Neuronal stem cell (in vitro differentiated cells): ENCODE data around the gene NFATC2.

ENCODE experiments used
- DNase-seq: peaks from one replicate; pipeline ENCODE4 v3.0.0-alpha.2; 2013; ENCODE audit warnings: low spot score
- H2AFZ ChIP-seq: one replicate; pipeline ENCODE4 v1.6.1; 2013; ENCODE audit warnings: mild to moderate bottlenecking, low read length, inconsistent platforms
- H2AK5ac ChIP-seq: 2 replicates; pipeline ENCODE4 v1.6.1; 2013; ENCODE audit warnings: low read depth, mild to moderate bottlenecking, inconsistent platforms, low read length, moderate library complexity, mixed read lengths
- H2BK120ac ChIP-seq: 2 replicates; pipeline ENCODE4 v1.6.1; 2013; ENCODE audit warnings: low read depth, mild to moderate bottlenecking, inconsistent platforms, low read length, moderate library complexity, mixed read lengths
- H2BK12ac ChIP-seq: one replicate; pipeline ENCODE4 v1.6.1; 2013; ENCODE audit warnings: low read length, inconsistent platforms
- H2BK15ac ChIP-seq: 2 replicates; pipeline ENCODE4 v1.6.1; 2013; ENCODE audit warnings: mild to moderate bottlenecking, low read length, inconsistent platforms, mixed read lengths
- H2BK5ac ChIP-seq: one replicate; pipeline ENCODE4 v1.6.1; 2013; ENCODE audit warnings: inconsistent platforms, mild to moderate bottlenecking, low read length, moderate library complexity
- H3K14ac ChIP-seq: one replicate; pipeline ENCODE4 v1.6.1; 2013; ENCODE audit warnings: low read length, inconsistent platforms
- H3K18ac ChIP-seq: 2 replicates; pipeline ENCODE4 v1.6.1; 2013; ENCODE audit warnings: low read length, inconsistent platforms
- H3K23ac ChIP-seq: 2 replicates; pipeline ENCODE4 v1.6.1; 2013; ENCODE audit warnings: low read depth, mild to moderate bottlenecking, mixed read lengths, low read length, inconsistent platforms; ENCODE audit not compliant: poor library complexity
- H3K27ac ChIP-seq: replicated peaks from 3 replicates; pipeline ENCODE4 v1.5.1; 2013; ENCODE audit warnings: low read length, inconsistent platforms
- H3K27me3 ChIP-seq, 3 experiments: 2 replicates each; pipeline ENCODE4 v1.6.1; 2013; ENCODE audit warnings: low read length in 3 of 3, mild to moderate bottlenecking in 2 of 3, inconsistent platforms in 1 of 3, low read depth in 1 of 3, mixed read lengths in 1 of 3, moderate library complexity in 1 of 3; ENCODE audit not compliant: control insufficient read depth in 3 of 3, insufficient read depth in 3 of 3
- H3K36me3 ChIP-seq, 2 donors: replicated peaks in 1 of 2; 2 replicates each; pipeline ENCODE4 v1.6.1; 2013; ENCODE audit warnings: low read length in 2 of 2; ENCODE audit not compliant: control insufficient read depth in 2 of 2, insufficient read depth in 2 of 2
- H3K4ac ChIP-seq: 2 replicates; pipeline ENCODE4 v1.6.1; 2013; ENCODE audit warnings: inconsistent platforms, mild to moderate bottlenecking, low read length, moderate library complexity
- H3K4me1 ChIP-seq, 2 donors: 1 replicate in 1 of 2; 2 replicates in 1 of 2; pipeline ENCODE4 v1.6.1; 2013; ENCODE audit warnings: low read length in 2 of 2, low read depth in 1 of 2; ENCODE audit not compliant: control insufficient read depth in 2 of 2, insufficient read depth in 1 of 2
- H3K4me2 ChIP-seq: one replicate; pipeline ENCODE4 v1.6.1; 2013; ENCODE audit warnings: mild to moderate bottlenecking, low read length, inconsistent platforms; ENCODE audit not compliant: insufficient read depth, poor library complexity, severe bottlenecking
- H3K4me3 ChIP-seq, 2 donors: 2 replicates each; pipeline ENCODE4 v1.5.1; 2013; ENCODE audit warnings: low read length in 2 of 2, mild to moderate bottlenecking in 2 of 2, inconsistent platforms in 1 of 2, moderate library complexity in 1 of 2
- H3K79me1 ChIP-seq: one replicate; pipeline ENCODE4 v1.6.1; 2013; ENCODE audit warnings: low read depth, mild to moderate bottlenecking, inconsistent platforms, low read length, moderate library complexity
- H3K9ac ChIP-seq: one replicate; pipeline ENCODE4 v1.6.1; 2013; ENCODE audit warnings: mild to moderate bottlenecking, low read depth, low read length, inconsistent platforms; ENCODE audit not compliant: poor library complexity
- H3K9me3 ChIP-seq, 2 donors: replicated peaks in 1 of 2; 2 replicates each; pipeline versions ENCODE3 to v1.6.1; 2013; ENCODE audit warnings: low read length in 2 of 2, mild to moderate bottlenecking in 2 of 2, inconsistent platforms in 1 of 2, low read depth in 1 of 2, mixed read lengths in 1 of 2, moderate library complexity in 1 of 2; ENCODE audit not compliant: control insufficient read depth in 2 of 2, insufficient read depth in 1 of 2
- H4K8ac ChIP-seq: one replicate; pipeline ENCODE4 v1.6.1; 2013; ENCODE audit warnings: low read depth, mild to moderate bottlenecking, inconsistent platforms, low read length, moderate library complexity
- H4K91ac ChIP-seq: one replicate; pipeline ENCODE4 v1.6.1; 2013; ENCODE audit warnings: low read length, low read depth, mild to moderate bottlenecking, inconsistent platforms; ENCODE audit not compliant: poor library complexity
- WGBS, 2 donors: extraction: QIAGEN DNeasy Blood & Tissue Kit; methylation state at CpG; one replicate each; pipeline ENCODE4 v1.1.7; 2013; ENCODE audit warnings: missing lambda C conversion rate in 2 of 2, mixed read lengths in 1 of 2; ENCODE audit not compliant: insufficient read length in 2 of 2, insufficient replicate concordance in 1 of 2; ENCODE audit errors: extremely low coverage in 2 of 2; 5-methylcytosine and 5-hydroxymethylcytosine counted together

NFATC2 gene

DNA sequence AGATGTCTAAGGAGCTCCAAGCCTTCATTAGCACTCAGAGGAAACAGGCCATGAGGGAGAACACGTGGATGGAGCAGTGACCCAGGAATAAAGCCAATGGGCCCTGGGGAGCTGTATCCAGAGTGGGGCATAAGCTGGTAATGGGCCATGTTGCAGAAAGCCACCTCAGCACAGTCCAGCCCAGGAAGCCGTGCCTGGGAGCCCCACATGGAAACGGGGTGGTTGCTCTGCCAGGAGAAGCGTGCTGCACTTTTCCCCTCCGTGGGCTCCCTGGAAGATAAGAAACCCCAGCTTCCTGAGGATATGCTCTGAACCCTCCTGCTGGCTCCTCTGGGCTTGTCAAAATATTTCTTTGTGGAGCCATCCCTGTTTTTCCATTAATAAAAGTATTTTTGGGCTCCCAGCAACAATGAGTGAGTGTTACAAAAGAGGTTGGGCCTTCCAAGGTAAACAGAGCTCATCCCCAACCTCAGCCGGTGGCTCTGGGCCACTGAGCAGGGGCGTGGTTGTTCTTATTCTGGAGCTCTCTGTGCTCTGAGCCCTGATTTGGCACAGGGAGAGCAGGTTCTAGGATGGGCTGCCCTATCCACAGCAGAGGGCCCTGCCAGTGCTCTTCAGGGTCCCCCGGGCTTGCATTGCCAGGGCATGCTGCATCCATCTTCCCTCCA, 31.2 kb upstream of the NFATC2 start:
- WGBS, 2 donors: no CpG with 5 or more reads among the region's 8 CpGs
- no peak for DNase-seq

DNA sequence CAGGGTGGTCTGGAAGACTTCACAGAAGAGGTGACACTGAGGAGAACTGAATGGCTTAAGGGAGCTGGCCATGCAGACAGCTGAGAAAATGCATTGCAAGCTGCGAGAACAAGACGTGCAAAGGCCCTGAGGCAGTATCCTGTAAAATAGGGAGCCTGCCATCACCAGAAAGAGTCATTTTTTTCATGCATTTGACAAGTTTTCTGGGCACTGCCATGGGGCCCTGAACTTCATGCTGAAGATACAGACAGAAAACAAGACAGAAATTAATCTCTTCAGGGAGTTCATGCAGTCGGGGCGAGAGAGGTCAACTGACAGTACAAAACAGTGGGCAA, 28.9 kb upstream of the NFATC2 start:
- Histone ChIP-seq H3K4ac (no peak overlapping the region), H3K36me3 (no peaks in the 10 kb centered on the region), H3K18ac (no peak overlapping the region), H3K79me1 (no peaks in the 10 kb centered on the region), H2BK120ac (no peak overlapping the region), H3K4me1 (no peaks in the 10 kb centered on the region), H4K91ac (no peak overlapping the region), H3K4me3 (no peak overlapping the region), H2BK5ac (no peak overlapping the region), H2BK12ac (no peak overlapping the region), H3K9me3 (peaks cover 0 to 7% of the 10 kb centered on the region in 2 donors), H3K9ac (no peak overlapping the region), H2AK5ac (no peak overlapping the region), H3K4me2 (no peak overlapping the region), H3K23ac (no peak overlapping the region), H2AFZ (no peak overlapping the region), H3K14ac (no peak overlapping the region), H3K27me3 (peaks cover 0 to 6% (median 0%) of the 10 kb centered on the region in 3 experiments), H4K8ac (no peak overlapping the region), H2BK15ac (no peak overlapping the region), H3K27ac (no peak overlapping the region)
- DNase-seq: no peak
- no CpG with 5 or more reads among the region's 4 CpGs for WGBS, 2 donors

More for the DNA sequence above, 31.2 kb upstream of the NFATC2 start:
- Histone ChIP-seq H3K18ac (no peak overlapping the region), H3K9ac (no peak overlapping the region), H3K23ac (no peak overlapping the region), H3K36me3 (no peaks in the 10 kb centered on the region), H3K9me3 (peaks cover 0 to 7% of the 10 kb centered on the region in 2 donors), H2BK5ac (no peak overlapping the region), H3K27ac (no peak overlapping the region), H2BK15ac (no peak overlapping the region), H3K14ac (no peak overlapping the region), H2AK5ac (no peak overlapping the region), H3K27me3 (peaks cover 0 to 6% (median 0%) of the 10 kb centered on the region in 3 experiments), H2BK12ac (no peak overlapping the region), H3K4ac (no peak overlapping the region), H3K4me1 (no peaks in the 10 kb centered on the region), H3K79me1 (no peaks in the 10 kb centered on the region), H3K4me2 (no peak overlapping the region), H3K4me3 (no peak overlapping the region), H2BK120ac (no peak overlapping the region), H4K8ac (no peak overlapping the region), H2AFZ (no peak overlapping the region), H4K91ac (no peak overlapping the region)

DNA sequence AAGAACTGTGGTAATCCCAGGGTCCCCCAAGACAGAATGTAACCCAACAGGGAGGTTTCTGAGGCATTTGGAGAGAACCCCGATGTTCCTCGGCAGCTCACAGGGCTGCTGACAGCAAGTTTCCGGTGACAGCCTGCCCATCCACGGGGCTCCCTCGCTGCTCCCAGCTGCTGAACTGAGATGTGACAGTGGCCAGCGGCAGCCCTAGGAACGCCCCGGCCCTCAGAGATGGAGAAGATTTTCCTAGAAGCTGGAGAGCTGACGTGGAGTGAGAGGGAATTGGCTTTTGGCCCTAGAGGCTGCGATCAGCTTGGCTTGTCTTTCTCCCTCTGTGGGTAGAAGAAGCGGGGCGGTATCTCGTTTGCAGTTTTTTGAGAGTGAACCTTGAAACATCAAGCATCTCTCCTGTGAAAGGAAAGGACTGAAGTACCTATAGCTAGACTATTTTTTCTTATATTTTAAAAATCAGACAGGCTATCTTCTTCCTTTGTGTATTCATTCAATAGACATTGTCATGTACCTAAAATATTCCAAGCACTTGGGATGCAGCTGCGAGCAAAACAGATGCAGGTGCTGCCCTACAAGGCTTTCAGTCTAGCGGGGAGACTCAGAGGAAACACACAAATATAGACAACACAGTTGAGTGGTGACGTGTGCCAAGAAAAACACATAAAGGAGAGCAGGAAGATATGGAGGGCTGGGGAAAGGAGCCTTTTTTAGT, 28.4 kb upstream of the NFATC2 start:
- no peaks in the 10 kb centered on the region for H3K4me1 ChIP-seq
- no peak overlapping the region for H3K4me2 ChIP-seq
- no peak overlapping the region for H2AK5ac ChIP-seq
- H2AFZ ChIP-seq: peak overlapping the region; percentile 36
- H3K14ac ChIP-seq: no peak overlapping the region
- H2BK12ac ChIP-seq: no peak overlapping the region
- no peak overlapping the region for H2BK5ac ChIP-seq
- H2BK15ac ChIP-seq: peak overlapping the region; percentile 10
- H3K4ac ChIP-seq: no peak overlapping the region
- no peaks in the 10 kb centered on the region for H3K36me3 ChIP-seq
- peak overlapping the region; percentile 27 for H2BK120ac ChIP-seq
- no peaks in the 10 kb centered on the region for H3K79me1 ChIP-seq
- H3K27me3 ChIP-seq: peaks cover 0 to 9% (median 0%) of the 10 kb centered on the region in 3 experiments
- DNase-seq: no peak
- H3K23ac ChIP-seq: no peak overlapping the region
- no peak overlapping the region for H3K27ac ChIP-seq
- H3K9ac ChIP-seq: no peak overlapping the region
- no CpG with 5 or more reads among the region's 16 CpGs for WGBS, 2 donors
- H4K8ac ChIP-seq: no peak overlapping the region
- H3K9me3 ChIP-seq: peaks cover 0 to 7% of the 10 kb centered on the region in 2 donors
- no peak overlapping the region for H3K4me3 ChIP-seq
- no peak overlapping the region for H3K18ac ChIP-seq
- no peak overlapping the region for H4K91ac ChIP-seq
